GM12878 (cell line): Measurements from ENCODE around the gene PSMB7. TPM values are rescaled to one million over a fixed set of nuclear protein-coding genes. Genes with fewer than 3 reads are reported as not detected.

Experiments
- ATAC-seq: fragments of 200-7000 bp; cut with Tn5 transposase; 3 replicates; pipeline ENCODE4 v1.9.1; 2020; ENCODE audit warnings: mild to moderate bottlenecking, moderate library complexity
- BruUV-seq: library from RNA; stranded (reverse); fragments of 400-500 nt; replicated peaks from 2 replicates; lab custom pipeline; 2021; lab: Mats Ljungman, UMichigan
- CTCF ChIA-PET: fragments of 300-600 bp; sonication (Branson Sonifier 250); formaldehyde crosslinking; extraction: SDS; loops from one replicate; lab custom pipeline; 2021; ENCODE audit warnings: inconsistent platforms; lab: Yijun Ruan, JAX
- POLR2A ChIA-PET: fragments of 350-600 bp; formaldehyde crosslinking; extraction: SDS; loops from one replicate; lab custom pipeline; 2021; ENCODE audit warnings: inconsistent platforms; lab: Charles Lee
- RAD21 ChIA-PET: fragments of 300-600 bp; sonication (Branson Sonifier 250); formaldehyde crosslinking; loops from one replicate; lab custom pipeline; 2023; ENCODE audit warnings: antibody characterized with exemption; ENCODE audit not compliant: unreplicated experiment; lab: Charles Lee
- SMC1A ChIA-PET: fragments of 300-600 bp; sonication (Branson Sonifier 250); formaldehyde crosslinking; loops from one replicate; lab custom pipeline; 2023; ENCODE audit not compliant: unreplicated experiment, uncharacterized antibody; lab: Charles Lee
- DNase-seq: peaks from one replicate; pipeline ENCODE4 v3.0.0-alpha.2; 2011; ENCODE audit warnings: low read depth, low spot score
- FAIRE-seq: peaks from 3 replicates; lab custom pipeline; 2011; peaks lifted over from hg19 to GRCh38; lab: Jason Lieb, UNC
- H2AFZ ChIP-seq: 2 replicates; pipeline ENCODE4 v1.6.0; 2011; ENCODE audit warnings: low read depth, low read length, control low read depth; ENCODE audit not compliant: control insufficient read depth
- H3K27ac ChIP-seq: 2 replicates; pipeline ENCODE4 v1.5.1; 2011; ENCODE audit warnings: control low read depth; ENCODE audit not compliant: control insufficient read depth, insufficient read depth
- H3K27me3 ChIP-seq, 2 experiments: replicated peaks in 1 of 2; 2 replicates each; pipeline versions ENCODE4 v1.6.0 to v1.6.1; 2011; ENCODE audit warnings: low read length in 1 of 2; ENCODE audit not compliant: control insufficient read depth in 2 of 2, insufficient read depth in 2 of 2
- H3K36me3 ChIP-seq, 2 experiments: 2 replicates each; pipeline ENCODE4 v1.5.1; 2011; ENCODE audit warnings: low read length in 1 of 2; ENCODE audit not compliant: control insufficient read depth in 2 of 2, insufficient read depth in 2 of 2
- H3K4me1 ChIP-seq: 2 replicates; pipeline ENCODE4 v1.6.1; 2011; ENCODE audit warnings: mild to moderate bottlenecking, low read length, moderate library complexity, mixed read lengths; ENCODE audit not compliant: control insufficient read depth, insufficient read depth
- H3K4me2 ChIP-seq: 2 replicates; pipeline ENCODE4 v1.6.0; 2011; ENCODE audit warnings: control low read depth; ENCODE audit not compliant: control insufficient read depth, insufficient read depth
- H3K4me3 ChIP-seq: fragments of 200-600 bp; sonication (generic); 2 replicates; pipeline ENCODE4 v1.5.1; 2016
- H3K79me2 ChIP-seq: 2 replicates; pipeline ENCODE4 v1.6.0; 2011; ENCODE audit warnings: low read length; ENCODE audit not compliant: control insufficient read depth, insufficient read depth
- H3K9ac ChIP-seq: 2 replicates; pipeline ENCODE4 v1.8.0; 2011; ENCODE audit warnings: low read length, control low read depth, mixed read lengths; ENCODE audit not compliant: control insufficient read depth, insufficient read depth
- H3K9me3 ChIP-seq: replicated peaks from 3 replicates; pipeline ENCODE4 v1.5.1; 2011; ENCODE audit warnings: mild to moderate bottlenecking, low read length; ENCODE audit not compliant: control insufficient read depth, insufficient read depth
- H4K20me1 ChIP-seq: 2 replicates; pipeline ENCODE4 v1.6.0; 2011; ENCODE audit not compliant: control insufficient read depth, insufficient read depth
- CHD1 ChIP-seq: IDR thresholded peaks from 2 replicates; pipeline ENCODE4 v1.6.1; 2012; ENCODE audit warnings: low read depth, low read length, improper control_type of control experiment
- CHD4 ChIP-seq: fragments of 200-600 bp; sonication (generic); IDR thresholded peaks from 2 replicates; pipeline ENCODE4 v1.6.1; 2016; ENCODE audit warnings: mild to moderate bottlenecking
- ELK1 ChIP-seq: IDR thresholded peaks from 2 replicates; pipeline ENCODE4 v1.6.1; 2012; ENCODE audit warnings: low read depth, low read length, improper control_type of control experiment
- MEF2B ChIP-seq: fragments of 450-650 bp; IDR thresholded peaks from 2 replicates; pipeline ENCODE4 v1.6.1; 2018; ENCODE audit warnings: mild to moderate bottlenecking, moderate library complexity; ENCODE audit not compliant: partially characterized antibody, poor library complexity, severe bottlenecking
- NBN ChIP-seq: fragments of 450-650 bp; IDR thresholded peaks from 2 replicates; pipeline ENCODE4 v1.6.1; 2016
- POLR2AphosphoS5 ChIP-seq: IDR thresholded peaks from 2 replicates; pipeline ENCODE4 v1.6.1; 2011; ENCODE audit warnings: mild to moderate bottlenecking, low read length, inconsistent platforms
- WGBS: methylation state at CpG from one replicate; pipeline ENCODE4 v1.1.6; 2016; ENCODE audit warnings: low lambda C conversion rate; ENCODE audit not compliant: insufficient replicate concordance, insufficient coverage; ENCODE audit errors: missing lambda C conversion rate; 5-methylcytosine and 5-hydroxymethylcytosine counted together
- in situ Hi-C: fragments of 300-500 bp; cut with MboI; formaldehyde crosslinking; loops from 9 replicates; pipeline ENCODE4 v1.14.3; 2018; ENCODE audit warnings: mixed read lengths
- intact Hi-C: fragments of 100-400 bp; cut with micrococcal nuclease; formaldehyde crosslinking; loops from one replicate; pipeline ENCODE4 v1.14.2; 2022; ENCODE audit not compliant: unreplicated experiment
- polyA plus RNA-seq, 11 experiments: library from polyadenylated mRNA; depleted of rRNA in 4 of 11; unstranded in 6 of 11; stranded (reverse) in 5 of 11; fragments of >200 nt; fragmentation: Nextera tagmentation in 4 of 11; fragmentation: Illumina TruSeq in 1 of 11; extraction: Ambion mirVana in 4 of 11; extraction: Trizol in 1 of 11; gene quantifications; 1 replicate in 1 of 11; 2 replicates in 10 of 11; pipeline versions ENCODE4 v1.2.1 to v1.2.3, GENCODE V29; 2011 to 2016; ENCODE audit warnings: inconsistent platforms in 2 of 11, missing spikeins in 2 of 11, low read depth in 1 of 11
- total RNA-seq, 4 experiments: library from RNA; depleted of rRNA in 3 of 4; stranded (reverse); fragments of >200 nt in 3 of 4; fragmentation: Illumina TruSeq in 1 of 4; extraction: Trizol in 1 of 4; gene quantifications; 2 replicates each; pipeline versions ENCODE4 v1.2.1 to v1.2.3, GENCODE V29; 2013 to 2021

Gene PSMB7
- total and polyA plus RNA-seq, 10 of the 15 experiments (the other 5 are each of a cell fraction or from before 2014, with no cell fraction given) = 174 to 564 (median 268) TPM

GRCh38 chr9:124381170-124381945 lies 33.9 kb downstream of the PSMB7 start:
- H3K4me1 ChIP-seq = no peaks in the 10 kb centered on the region
- ChIA-PET POLR2A (no interaction called here), RAD21 (no interaction called here)
- 68% methylated on average over 4 of the region's 4 CpGs for WGBS
- no peak for TF ChIP-seq CHD1
- no peak for TF ChIP-seq MEF2B
- TF ChIP-seq CHD4 = no peak
- no peak for TF ChIP-seq NBN
- no peak for TF ChIP-seq ELK1
- TF ChIP-seq POLR2AphosphoS5 = no peak
- TF ChIP-seq, all 136 proteins: peak for 0
- ChIA-PET SMC1A (no interaction called here), CTCF (no interaction called here)
- H3K27ac ChIP-seq = no peak overlapping the region
- H3K27me3 ChIP-seq = no peaks in the 10 kb centered on the region
- FAIRE-seq (no peak), DNase-seq (no peak), ATAC-seq (no peak)
- no peak overlapping the region for H2AFZ ChIP-seq
- in situ Hi-C loops (no loop called here), intact Hi-C loops (loop anchor here (10.0 kb wide), 1 partner anchor 257 kb away; no protein-coding TSS in a partner anchor)
- no peaks in the 10 kb centered on the region for H3K9me3 ChIP-seq
- no peak overlapping the region for H3K4me3 ChIP-seq
- H3K79me2 ChIP-seq = peaks cover 5% of the 10 kb centered on the region
- peaks cover 6 to 12% of the 10 kb centered on the region in 2 experiments for H3K36me3 ChIP-seq
- no peaks in the 10 kb centered on the region for H4K20me1 ChIP-seq
- no peak overlapping the region for H3K4me2 ChIP-seq
- no peak overlapping the region for H3K9ac ChIP-seq
- TSS peak; percentile 6 for BruUV-seq
